ENCODE data around the gene FAM107A. TPM values are rescaled to one million over a fixed set of nuclear protein-coding genes. Genes with fewer than 3 reads are reported as not detected.

FAM107A gene
- total RNA-seq, 1 experiment from 2014 or later, result not detected

GRCh38 chr3:58520403-58521335 is 56.5 kb downstream of the FAM107A start:
- CTCF ChIA-PET, result no interaction called here
- TF ChIP-seq EZH2 (IDR thresholded peaks at IDR 0.05; ENCODE audit: borderline replicate concordance, low read depth, low read length, poor library complexity, severe bottlenecking) (no peak), CTCF (conservative IDR thresholded peaks at IDR 0.05; ENCODE audit: low read depth, low read length) (no peak)
- Histone ChIP-seq H3K9me3 (ENCODE audit: low read depth, low read length, poor library complexity, severe bottlenecking) (no peaks in the 10 kb centered on the region), H3K36me3 (ENCODE audit: insufficient read depth, low read length, poor library complexity, severe bottlenecking) (no peaks in the 10 kb centered on the region), H3K27ac (ENCODE audit: low read depth, low read length, poor library complexity, severe bottlenecking) (no peak overlapping the region), H3K4me3 (ENCODE audit: low read depth, low read length, poor library complexity, severe bottlenecking) (no peak overlapping the region), H3K4me1 (ENCODE audit: insufficient read depth, low read length, poor library complexity, severe bottlenecking) (peaks cover 4% of the 10 kb centered on the region), H3K27me3 (replicated peaks; ENCODE audit: insufficient read depth, low read depth, low read length, poor library complexity) (no peaks in the 10 kb centered on the region)
- POLR2A ChIA-PET (ENCODE audit: low non-redundant PET), result no interaction called here
- BruUV-seq (replicated peaks), result no TSS peak
- intact Hi-C loops (cut with micrococcal nuclease; ENCODE audit: unreplicated experiment), result no loop called here
- no peak for DNase-seq (ENCODE audit: low spot score)

- Histone ChIP-seq H3K4me3 (ENCODE audit: low read depth, low read length, poor library complexity, severe bottlenecking) (no peak overlapping the region), H3K4me1 (ENCODE audit: insufficient read depth, low read length, poor library complexity, severe bottlenecking) (peaks cover 4% of the 10 kb centered on the region), H3K27ac (ENCODE audit: low read depth, low read length, poor library complexity, severe bottlenecking) (no peak overlapping the region), H3K36me3 (ENCODE audit: insufficient read depth, low read length, poor library complexity, severe bottlenecking) (no peaks in the 10 kb centered on the region), H3K9me3 (ENCODE audit: low read depth, low read length, poor library complexity, severe bottlenecking) (no peaks in the 10 kb centered on the region), H3K27me3 (replicated peaks; ENCODE audit: insufficient read depth, low read depth, low read length, poor library complexity) (no peaks in the 10 kb centered on the region)
- BruUV-seq (replicated peaks), result no TSS peak
- ChIA-PET POLR2A (ENCODE audit: low non-redundant PET) (no interaction called here), CTCF (no interaction called here)
- intact Hi-C loops (cut with micrococcal nuclease; ENCODE audit: unreplicated experiment), result no loop called here
- no peak for DNase-seq (ENCODE audit: low spot score)
- TF ChIP-seq EZH2 (IDR thresholded peaks at IDR 0.05; ENCODE audit: borderline replicate concordance, low read depth, low read length, poor library complexity, severe bottlenecking) (no peak), CTCF (conservative IDR thresholded peaks at IDR 0.05; ENCODE audit: low read depth, low read length) (no peak)
Observed at GRCh38 chr3:58519668-58520402, 57.4 kb downstream of the FAM107A start.

- intact Hi-C loops (cut with micrococcal nuclease; ENCODE audit: unreplicated experiment), result no loop called here
- peak; percentile 37 for DNase-seq (ENCODE audit: low spot score)
- H3K27me3 ChIP-seq (replicated peaks; ENCODE audit: insufficient read depth, low read depth, low read length, poor library complexity), result no peaks in the 10 kb centered on the region
- TF ChIP-seq EZH2 (IDR thresholded peaks at IDR 0.05; ENCODE audit: borderline replicate concordance, low read depth, low read length, poor library complexity, severe bottlenecking) (no peak), CTCF (conservative IDR thresholded peaks at IDR 0.05; ENCODE audit: low read depth, low read length) (no peak)
- no peak overlapping the region for H3K4me3 ChIP-seq (ENCODE audit: low read depth, low read length, poor library complexity, severe bottlenecking)
- no peak overlapping the region for H3K27ac ChIP-seq (ENCODE audit: low read depth, low read length, poor library complexity, severe bottlenecking)
- no peaks in the 10 kb centered on the region for H3K9me3 ChIP-seq (ENCODE audit: low read depth, low read length, poor library complexity, severe bottlenecking)
- no TSS peak for BruUV-seq (replicated peaks)
- peaks cover 4% of the 10 kb centered on the region for H3K4me1 ChIP-seq (ENCODE audit: insufficient read depth, low read length, poor library complexity, severe bottlenecking)
- CTCF ChIA-PET, result no interaction called here
- H3K36me3 ChIP-seq (ENCODE audit: insufficient read depth, low read length, poor library complexity, severe bottlenecking), result no peaks in the 10 kb centered on the region
- POLR2A ChIA-PET (ENCODE audit: low non-redundant PET), result no interaction called here
Observed at GRCh38 chr3:58518291-58518789, 58.9 kb downstream of the FAM107A start.

Data from A673 (cell line).